GM12872 (cell line): ENCODE results near the gene KCNJ1.

Experiments
- TF ChIP-seq, protein P1 (sequence below): IDR thresholded peaks from 3 replicates; pipeline ENCODE4 v1.5.1; 2011; ENCODE audit warnings: low read depth, mild to moderate bottlenecking, low read length, moderate library complexity; ENCODE audit not compliant: insufficient read depth

The KCNJ1 gene

DNA sequence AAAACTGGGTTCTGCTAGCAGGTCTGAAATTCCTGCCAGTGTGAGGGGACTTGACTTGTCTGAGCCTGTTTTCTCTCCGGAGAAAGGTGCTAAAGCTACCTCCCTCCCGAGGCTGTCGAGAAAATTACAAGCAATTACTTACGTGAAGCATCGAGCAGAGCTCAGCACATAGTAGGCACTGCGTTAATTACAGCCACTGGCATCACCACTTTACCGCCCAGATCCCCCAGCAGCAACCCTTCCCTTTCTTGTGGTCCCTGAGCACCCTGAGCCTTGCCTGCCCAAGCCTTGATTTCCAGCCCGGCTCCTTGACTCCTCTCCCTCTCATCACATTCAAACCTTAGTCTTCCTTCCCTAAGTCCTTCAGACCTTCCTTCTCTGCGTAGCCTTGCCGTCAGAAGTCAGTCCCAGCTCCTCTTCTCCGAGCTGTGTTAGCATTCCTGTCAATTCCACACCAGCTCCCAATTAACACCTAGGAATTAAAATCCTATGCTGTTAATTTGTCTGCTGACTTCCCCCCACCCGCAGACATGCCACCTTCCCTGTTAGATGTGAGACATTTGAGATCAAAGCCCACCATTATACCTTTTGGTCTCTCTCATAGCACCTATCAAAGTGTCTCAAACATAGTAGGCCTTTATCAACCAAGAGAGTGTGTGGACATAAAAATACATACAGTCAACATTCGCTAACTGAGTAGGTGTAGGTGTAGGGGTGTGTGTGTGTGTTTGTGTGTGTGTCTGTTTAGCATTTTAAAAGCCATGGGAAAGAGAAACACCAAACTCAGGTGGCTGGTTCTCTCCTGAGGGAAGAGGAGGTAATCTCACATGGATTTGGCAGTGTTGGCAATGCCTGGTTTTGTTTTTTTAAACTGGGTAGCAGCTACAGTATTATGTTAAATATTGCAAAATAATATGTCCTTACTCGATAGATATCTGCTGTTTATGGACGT is 21.2 kb upstream of the KCNJ1 start:
- TF ChIP-seq, protein P1, sequence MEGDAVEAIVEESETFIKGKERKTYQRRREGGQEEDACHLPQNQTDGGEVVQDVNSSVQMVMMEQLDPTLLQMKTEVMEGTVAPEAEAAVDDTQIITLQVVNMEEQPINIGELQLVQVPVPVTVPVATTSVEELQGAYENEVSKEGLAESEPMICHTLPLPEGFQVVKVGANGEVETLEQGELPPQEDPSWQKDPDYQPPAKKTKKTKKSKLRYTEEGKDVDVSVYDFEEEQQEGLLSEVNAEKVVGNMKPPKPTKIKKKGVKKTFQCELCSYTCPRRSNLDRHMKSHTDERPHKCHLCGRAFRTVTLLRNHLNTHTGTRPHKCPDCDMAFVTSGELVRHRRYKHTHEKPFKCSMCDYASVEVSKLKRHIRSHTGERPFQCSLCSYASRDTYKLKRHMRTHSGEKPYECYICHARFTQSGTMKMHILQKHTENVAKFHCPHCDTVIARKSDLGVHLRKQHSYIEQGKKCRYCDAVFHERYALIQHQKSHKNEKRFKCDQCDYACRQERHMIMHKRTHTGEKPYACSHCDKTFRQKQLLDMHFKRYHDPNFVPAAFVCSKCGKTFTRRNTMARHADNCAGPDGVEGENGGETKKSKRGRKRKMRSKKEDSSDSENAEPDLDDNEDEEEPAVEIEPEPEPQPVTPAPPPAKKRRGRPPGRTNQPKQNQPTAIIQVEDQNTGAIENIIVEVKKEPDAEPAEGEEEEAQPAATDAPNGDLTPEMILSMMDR = no peak

DNA sequence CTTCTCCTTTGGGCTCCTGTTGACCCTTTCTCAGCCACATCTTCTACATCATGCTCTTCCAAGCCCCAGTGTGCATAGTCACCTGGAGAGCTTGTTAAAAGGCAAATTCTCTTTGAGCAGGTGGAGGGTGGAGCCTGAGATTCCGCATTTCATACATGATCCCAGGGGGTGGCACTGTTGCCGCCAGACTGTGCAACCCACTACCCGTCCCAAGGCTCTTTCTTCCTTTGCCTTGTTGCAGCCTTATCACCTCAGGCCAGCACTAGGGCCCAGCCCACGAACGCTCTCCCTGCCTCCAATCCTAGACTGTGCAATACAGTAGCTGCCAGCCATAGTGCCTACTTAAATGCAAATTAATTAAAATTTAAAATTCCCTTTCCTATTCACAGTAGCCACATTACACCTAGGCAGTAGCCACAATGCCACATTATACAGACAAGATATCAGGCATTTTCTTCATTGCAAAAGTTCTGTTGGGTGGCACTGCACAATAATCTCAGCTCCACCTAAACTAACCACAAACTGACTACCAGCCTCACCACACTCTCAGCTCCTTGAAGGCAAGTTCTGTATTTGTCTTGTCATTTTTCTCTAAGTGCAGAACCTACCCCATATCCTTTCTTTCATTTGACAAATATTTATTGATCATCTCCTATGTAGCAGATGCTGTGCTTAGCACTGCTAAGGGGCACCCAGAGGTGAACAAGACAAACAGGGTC is 19.5 kb upstream of the KCNJ1 start:
- TF ChIP-seq, protein P1 = peak; percentile 31; the same call in 1 of the 3 replicates

DNA sequence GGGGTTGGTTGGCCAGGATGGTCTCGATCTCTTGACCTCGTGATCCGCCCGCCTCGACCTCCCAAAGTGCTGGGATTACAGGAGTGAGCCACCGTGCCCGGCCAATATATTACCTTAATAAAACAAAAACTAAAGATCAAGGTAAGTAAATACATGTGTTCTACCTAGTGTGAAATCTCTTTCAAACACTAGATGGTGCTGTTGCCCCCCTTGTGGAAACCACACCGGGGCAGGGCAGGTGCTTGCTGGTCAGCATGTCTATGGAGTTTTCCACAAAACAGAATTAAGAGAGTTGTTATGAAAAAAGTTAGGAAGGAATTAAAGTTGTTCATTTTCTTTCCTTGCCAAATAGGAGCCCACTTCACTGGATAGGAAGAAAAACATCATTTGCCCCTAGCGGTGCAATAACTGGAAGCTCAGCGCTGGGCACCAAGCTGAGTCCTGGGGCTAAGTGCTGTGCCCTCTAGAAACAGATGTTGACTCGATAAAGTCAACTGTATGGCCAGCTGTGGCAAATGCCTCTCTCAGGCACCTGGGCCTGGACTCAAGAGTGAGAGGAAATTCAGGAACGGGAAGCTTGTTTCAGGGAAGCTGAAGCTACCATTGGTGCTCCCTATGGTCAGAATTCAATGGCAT is 17.7 kb upstream of the KCNJ1 start:
- TF ChIP-seq, protein P1 = peak; percentile 64

DNA sequence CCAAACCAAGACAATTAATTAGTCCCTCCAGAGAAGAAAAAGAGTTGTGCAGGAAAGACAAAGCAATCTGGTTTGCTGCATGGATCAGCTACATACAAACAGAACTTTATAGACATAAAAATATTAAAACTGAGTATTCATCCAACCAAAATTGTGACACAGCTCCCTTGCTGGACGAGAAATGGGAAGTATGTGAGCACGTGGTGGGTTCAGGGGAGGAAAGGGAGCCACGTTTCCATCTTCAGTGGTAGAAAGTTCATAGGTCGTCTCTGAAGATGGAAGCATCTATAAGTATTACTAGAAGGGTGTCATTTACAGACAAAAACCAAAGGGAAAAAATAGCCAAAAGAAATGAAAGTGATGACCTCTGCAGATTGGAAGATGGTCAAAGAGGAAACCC is 17.0 kb upstream of the KCNJ1 start:
- TF ChIP-seq, protein P1 = no peak

DNA sequence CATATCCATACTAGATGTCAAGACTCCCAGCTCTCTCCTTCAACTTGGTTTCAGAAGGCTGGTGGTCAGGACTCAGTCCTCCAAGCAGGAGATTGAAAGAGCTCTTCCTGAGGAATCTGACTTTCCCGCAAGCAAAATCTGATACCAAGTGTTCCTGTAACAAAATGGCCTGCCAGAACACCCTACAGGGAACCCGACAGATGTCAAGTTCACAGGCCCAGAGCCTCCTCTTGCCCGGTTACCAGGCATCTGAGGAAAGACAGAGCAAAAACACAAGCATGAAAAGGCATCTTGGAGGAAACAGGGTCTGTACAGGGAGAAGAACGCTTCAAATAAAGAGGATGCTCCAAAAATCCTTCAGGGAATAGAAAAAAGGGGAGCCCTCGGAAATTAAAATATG is 15.4 kb upstream of the KCNJ1 start:
- TF ChIP-seq, protein P1 = no peak

DNA sequence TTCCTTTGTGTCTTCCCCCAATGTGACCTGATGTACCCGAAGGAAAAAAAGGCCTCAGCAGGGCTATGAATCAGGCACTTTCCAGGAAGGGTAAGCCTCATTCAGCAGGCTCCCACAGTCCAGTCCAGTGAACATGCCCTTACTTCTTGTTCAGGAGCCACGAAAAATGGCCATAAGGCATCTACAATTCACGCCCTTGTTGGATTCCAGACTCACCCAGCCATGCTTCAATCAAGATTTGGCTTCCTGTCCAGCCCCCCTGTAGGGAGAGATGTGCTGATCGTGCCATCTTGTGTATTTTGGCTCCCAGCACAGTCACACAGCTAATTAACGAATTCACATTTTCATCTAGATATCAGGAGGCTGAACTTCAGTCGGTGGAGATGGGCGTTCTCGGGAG is 14.1 kb upstream of the KCNJ1 start:
- TF ChIP-seq, protein P1 = no peak

DNA sequence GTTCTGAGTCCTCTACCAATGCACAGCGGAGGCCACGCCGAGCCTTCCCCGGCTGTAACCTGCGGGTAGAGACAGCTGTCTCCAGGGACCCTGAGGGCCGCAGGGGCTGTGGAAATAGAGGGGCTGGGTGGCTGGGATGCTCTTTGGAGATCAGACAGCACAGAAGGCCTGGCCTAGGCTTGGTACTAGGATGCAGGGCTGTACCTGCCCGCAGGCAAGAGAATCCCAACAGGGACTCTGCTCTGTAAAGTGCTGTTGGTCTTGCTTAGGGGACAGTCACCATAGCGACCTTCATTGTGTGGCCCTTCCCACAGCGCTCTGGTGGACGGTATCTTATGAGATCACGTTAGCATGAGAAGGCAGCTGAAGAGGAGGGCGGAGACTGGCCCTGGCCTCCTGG is 12.7 kb upstream of the KCNJ1 start:
- TF ChIP-seq, protein P1 = no peak
